Stimulated activated CD8-positive, alpha-beta memory T cell treated with anti-CD3 and anti-CD28 coated beads, Interleukin-15, amount 100 ng/mL, for 24 hours (primary cell): ENCODE results near the gene SLC25A36.
A peak's percentile ranks its signal among the peaks of the same experiment; 100 is the strongest.
"Not testable (repeated sequence)": the region's sequence is repeated elsewhere in the genome, so short reads cannot be mapped to it uniquely, and the experiment has no call there.

Source experiments
- DNase-seq: peaks from one replicate; pipeline ENCODE4 v3.0.0-alpha.2; 2020; ENCODE audit warnings: low read depth

SLC25A36 gene

DNA sequence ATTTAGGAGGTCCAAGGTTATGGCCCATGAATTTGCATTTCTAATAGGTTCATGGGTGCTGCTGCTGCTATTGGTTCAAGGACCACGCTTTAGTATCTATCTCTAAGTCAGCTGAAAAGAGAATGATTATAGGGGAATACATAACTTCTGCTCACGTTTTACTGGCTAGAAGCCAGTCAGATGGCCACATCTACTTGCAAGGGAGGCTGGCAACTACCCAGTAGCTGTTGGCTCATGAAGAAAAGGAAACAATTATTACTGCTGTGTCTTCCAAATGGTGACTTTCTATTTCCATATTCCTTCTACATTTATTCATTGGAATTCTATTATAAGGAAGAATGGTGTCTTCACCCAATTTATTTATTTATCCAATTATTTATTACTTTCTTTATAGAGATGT is 54.2 kb downstream of the SLC25A36 start:
- no peak for DNase-seq

DNA sequence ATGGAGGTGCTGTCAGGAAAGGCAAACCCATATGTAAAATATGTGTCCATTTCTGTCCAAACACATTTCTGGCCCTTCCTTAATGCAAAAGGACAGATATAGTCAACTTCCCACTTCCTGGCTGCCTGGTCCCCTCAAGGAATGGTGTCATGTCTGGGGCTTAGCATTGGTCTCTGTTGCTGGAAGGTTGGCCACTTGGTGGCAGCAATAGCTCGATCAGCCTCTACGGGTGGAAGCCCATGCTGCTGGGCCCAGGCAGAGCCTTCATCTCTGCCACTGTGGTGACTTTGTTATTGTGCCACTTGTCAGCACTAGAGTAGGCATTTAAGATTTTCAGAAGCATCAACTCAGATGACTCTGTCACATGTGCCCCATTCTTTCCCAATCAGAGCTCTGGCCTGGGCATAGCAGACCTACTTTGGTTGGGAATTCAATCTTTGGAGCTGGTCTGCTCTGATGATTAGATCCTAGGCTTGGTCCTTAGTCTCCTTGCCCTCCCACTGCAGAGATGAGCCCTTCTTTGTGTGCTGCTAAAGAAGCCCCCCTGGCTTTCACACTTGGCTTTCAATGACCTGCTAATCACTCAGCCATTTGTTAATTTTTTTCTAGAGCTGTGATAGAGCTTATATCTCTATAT is 58.5 kb downstream of the SLC25A36 start:
- DNase-seq, result no peak

DNA sequence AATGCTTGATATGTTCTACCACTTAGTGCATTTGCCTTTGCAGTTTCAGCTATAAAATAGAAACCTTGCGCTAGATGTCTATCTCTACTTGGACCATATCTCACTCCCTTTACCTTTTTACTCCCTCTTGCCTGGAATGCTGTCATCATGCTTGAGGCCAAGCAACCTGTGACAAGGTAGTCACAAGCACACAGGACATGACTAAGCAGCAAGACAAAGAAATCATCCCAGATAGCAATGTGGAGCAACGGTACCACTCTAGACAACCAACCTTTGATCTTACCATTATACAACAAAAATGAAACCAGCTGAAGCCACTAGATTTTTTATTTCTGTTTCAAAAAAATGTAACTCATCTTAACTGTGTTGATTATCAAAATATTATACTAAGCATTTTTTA is 59.0 kb downstream of the SLC25A36 start:
- no peak for DNase-seq

DNA sequence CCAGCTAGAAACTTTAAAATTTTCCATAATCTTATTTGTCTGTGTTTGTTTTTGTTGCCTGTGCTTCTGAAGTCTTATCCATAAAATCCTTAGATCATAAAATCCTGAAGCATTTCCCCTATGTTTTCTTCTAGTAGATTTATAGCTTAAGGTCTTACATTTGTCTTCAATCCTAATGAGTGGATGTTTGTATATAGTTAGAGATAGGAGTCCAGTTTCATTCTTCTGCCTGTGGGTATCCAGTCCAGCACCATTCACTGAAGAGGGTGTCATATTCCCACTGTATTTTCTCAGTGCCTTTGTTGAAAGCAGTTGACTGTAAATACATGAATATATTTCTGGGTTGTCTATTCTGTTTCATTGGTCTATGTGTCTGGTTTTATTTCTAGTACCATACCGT is 64.7 kb downstream of the SLC25A36 start:
- DNase-seq, result no peak

DNA sequence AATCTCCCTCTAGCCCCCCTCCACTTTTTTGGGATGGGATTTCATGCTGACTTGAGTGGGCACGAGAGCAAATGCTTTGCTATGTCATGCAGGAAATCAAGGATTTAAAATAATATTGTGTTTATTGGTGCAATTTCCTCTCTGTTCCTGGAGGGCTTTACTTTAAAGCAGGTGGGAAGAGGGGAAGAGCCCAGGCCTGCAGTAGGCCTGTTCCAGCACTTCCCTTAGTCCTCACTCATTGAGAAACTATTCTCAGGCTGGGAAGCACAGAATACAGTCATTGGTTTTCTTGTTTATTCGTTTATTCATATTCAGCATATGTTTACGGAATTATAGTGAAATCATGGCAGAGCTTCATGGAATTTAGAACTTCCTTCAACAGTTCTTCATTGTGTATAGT is 67.9 kb downstream of the SLC25A36 start:
- no peak for DNase-seq

DNA sequence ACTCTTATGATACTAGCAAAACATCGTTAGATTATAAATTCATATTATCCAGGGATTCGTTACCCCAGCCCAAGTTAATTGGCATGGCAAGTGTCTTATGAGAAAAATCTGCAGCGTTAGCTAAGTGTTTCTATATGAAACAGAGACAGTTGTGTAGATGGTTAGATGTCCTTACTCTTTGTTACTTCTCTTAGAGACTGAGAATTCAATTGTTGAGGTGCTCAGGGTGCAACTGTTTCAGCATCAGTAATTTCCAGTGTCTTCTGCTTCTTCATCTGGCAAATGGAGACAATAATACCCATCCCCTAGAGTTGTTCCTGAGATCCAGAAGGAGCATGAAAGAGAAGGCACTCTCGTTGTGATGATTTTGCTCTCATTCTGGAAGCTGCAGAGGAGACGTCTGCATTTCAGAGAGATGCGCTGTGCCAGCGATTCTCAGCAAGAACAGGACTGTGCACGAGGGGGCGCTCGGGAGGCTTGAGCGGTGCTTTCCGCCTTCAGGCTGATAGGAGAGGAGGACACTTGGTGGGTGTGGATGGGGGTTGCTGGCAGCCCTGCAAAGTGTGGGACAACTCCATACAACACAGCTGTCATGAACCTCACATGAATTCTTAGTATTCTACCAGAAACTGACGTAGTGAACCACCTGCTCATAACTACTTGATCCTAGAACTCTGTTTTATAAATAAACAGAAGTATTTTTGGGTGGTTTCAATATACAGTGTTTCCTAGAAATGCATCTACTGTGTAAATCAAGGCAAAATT is 69.8 kb downstream of the SLC25A36 start:
- DNase-seq, result peak; percentile 54

DNA sequence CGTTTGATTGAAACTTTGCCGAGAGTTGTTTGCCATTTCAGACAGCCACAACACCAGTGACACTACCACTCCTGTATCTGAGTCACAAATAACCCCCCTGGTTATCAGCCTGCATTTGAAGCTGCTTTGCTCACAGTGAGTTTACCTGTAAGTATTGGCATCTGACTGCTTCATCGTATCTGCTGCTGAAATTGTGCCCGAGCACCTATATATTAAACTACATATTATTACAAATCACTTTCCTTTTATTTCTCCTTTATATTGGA is 70.3 kb downstream of the SLC25A36 start:
- DNase-seq, result no peak

DNA sequence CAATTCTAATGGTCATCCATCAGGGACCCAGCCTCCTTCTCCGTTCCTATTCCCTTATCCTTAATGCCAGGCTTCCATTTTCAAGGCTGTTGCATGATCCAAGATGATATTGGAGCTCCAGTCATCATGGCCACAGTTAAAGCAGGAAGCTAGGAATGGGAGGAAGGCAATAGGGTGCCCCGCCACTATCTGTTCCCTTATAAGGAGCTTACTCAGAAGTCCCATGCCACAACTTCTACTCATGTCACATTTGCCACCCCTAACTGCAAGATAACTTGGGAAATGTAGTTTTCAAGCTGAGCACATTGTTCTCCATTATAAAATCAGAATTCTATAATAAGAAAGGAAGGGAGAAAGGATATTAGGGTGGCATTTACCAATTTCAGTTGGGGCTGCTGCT is 70.9 kb downstream of the SLC25A36 start:
- no peak for DNase-seq

DNA sequence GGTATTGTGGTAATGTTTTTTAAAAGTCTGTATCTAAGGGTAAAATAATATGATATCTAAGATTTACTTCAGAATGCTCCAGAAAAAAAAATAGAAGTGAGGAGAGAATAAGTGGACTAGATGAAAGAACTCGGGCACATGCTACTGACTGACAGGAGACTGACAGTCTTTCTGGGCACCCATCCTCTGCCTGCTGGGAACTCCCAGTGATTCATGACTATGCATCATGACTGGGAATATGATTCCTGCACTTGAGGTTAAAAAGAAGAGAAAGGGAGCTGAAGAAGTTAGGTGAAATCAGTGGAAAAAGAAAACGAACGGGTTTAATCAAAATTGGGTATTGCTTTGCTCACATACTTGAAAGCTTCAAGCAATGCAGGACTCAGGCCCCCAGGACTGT is 73.8 kb downstream of the SLC25A36 start:
- no peak for DNase-seq

DNA sequence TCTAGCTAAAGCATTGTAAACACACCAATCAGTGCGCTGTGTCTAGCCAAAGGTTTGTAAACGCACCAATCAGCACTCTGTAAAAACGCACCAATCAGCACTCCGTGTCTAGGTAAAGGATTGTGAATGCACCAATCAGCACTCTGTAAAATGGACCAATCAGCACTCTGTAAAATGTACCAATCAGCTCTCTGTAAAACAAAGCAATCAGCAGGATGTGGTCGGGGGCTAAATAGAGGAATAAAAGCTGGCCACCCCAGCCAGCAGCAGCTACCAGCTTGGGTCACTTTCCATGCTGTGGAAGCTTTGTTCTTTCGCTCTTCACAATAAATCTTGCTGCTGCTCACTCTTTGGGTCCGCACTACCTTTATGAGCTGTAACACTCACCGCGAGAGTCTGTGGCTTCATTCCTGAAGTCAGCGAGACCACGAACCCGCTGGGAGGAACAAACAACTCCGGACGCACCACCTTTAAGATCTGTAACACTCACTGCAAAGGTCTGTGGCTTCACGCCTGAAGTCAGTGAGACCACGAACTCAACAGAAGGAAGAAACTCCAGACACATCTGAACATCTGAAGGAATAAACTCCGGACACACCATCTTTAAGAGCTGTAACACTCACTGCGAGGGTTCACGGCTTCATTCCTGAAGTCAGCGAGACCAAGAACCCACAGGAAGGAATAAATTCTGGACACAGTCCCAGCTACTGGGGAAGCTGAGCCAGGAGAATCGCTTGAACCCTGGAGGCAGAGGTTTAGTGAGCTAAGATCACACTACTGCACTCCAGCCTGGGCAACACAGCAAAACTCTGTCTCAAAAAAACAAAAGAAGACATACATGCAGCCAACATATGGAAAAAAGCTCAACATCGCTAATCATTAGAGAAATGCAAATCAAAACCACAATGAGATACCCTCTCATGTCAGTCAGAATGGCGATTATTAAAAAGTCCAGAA is 76.0 kb downstream of the SLC25A36 start:
- DNase-seq, result not testable (repeated sequence)

DNA sequence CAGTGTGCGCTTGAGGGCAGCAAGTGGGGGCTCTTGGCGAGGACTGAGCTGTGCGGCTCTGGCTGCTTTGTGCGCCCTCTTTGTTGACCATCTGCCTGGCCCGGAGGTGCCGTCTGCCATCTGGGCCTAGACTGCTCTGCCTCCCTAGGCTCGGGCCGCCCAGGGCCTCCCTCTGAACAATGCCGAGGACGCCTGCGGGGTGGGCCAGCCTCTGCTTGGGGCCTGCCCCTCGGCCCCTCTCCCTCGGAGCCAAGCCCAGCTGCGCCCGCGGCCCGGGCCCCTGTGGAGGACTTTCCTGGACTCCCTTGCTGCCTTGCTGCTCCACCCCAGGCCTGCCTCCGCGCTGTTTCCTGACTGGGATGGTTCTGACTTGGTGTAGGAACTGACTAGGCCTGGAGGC is 77.6 kb downstream of the SLC25A36 start:
- no peak for DNase-seq

DNA sequence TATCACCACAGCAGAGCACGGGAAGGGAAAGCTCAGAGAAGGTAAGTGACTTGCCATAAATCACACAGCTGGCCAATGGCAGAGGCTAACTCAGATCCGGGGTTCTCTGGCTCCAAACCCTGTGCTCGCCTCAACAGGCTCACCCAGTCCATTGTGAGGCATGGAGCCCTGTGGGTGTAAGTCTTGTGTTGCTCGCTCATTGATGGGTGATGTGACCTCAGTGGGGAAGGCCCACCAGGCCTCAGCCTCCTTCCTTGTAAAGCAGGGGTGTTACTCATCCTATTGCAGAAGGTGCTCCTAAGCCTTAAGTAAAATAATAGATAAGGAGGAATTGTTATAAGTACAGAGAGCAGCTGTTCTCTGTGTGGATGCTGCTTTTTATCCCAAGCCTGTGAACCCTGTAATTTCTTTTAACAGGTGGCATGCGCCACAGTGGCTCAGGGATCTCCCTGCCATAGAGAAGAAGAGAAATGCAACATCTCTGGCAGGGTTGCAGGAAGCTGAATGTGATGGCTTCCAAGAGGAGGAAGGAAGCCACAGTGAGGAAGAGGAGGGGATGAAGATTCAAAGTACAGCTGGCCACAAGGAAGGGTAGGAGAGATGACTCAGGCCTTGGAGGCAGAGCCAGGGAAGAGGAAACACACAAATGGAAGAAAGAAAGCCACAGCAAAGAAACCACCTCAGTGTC is 78.7 kb downstream of the SLC25A36 start:
- DNase-seq, result no peak

DNA sequence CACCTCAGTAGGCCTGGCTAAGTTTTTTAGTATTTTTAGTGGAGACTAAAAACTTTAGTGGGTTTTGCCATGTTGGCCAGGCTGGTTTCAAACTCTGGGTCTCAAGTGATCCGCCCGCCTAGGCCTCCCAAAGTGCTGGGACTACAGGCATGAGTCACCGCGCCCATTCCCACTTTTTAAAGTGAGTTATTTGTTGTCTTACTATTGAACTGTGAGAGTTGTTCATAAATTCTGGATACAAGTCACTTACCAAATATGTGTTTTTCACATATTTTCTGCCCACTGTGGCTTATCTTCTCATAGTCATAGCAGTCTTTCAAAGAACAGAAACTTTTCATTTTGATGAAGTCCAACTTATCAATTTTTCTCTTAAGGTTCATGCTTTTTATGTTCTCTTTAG is 79.6 kb downstream of the SLC25A36 start:
- DNase-seq, result no peak
